ENCODE measurements around the gene NFASC.

GRCh38 chr1:204980840-204981405 lies 110.3 kb downstream of the NFASC start:
- TF ChIP-seq CTCF (IDR thresholded peaks at IDR 0.05; ENCODE audit: low read depth, low read length, poor library complexity, severe bottlenecking) (no peak), EZH2phosphoT487 (IDR thresholded peaks at IDR 0.05; ENCODE audit: borderline replicate concordance, low read length) (no peak)
